ENCODE results near the gene DDIT3.
"Not testable (repeated sequence)": the region's sequence is repeated elsewhere in the genome, so short reads cannot be mapped to it uniquely, and the experiment has no call there.

Gene DDIT3

DNA sequence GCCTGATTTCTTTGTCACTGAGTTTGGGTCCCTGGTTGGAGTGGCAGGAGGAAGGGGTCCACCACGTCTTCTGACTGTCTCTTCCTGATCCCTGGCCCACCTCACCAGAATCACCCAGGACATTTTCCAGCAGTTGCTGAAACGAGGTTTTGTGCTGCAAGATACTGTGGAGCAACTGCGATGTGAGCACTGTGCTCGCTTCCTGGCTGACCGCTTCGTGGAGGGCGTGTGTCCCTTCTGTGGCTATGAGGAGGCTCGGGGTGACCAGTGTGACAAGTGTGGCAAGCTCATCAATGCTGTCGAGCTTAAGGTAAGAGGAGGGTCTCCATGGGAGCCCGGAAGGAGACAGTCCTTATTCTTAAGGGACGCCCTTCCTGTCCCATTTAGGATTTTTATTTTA is 20.1 kb downstream of the DDIT3 start:
- Mint-ChIP-seq H3K36me3 (ENCODE audit: low read depth) (peaks cover 86% of the 10 kb centered on the region), H3K9me3 (no peaks in the 10 kb centered on the region), H3K4me3 (no peak overlapping the region), H3K4me1 (no peaks in the 10 kb centered on the region), H3K27ac (no peak overlapping the region), H3K27me3 (ENCODE audit: low read depth, poor library complexity) (no peaks in the 10 kb centered on the region)
- DNase-seq, result no peak
- TF ChIP-seq CTCF (IDR thresholded peaks at IDR 0.05), result no peak

- no peaks in the 10 kb centered on the region for H3K4me1 Mint-ChIP-seq
Measured at GRCh38 chr12:57498571-57498970, 21.7 kb downstream of the DDIT3 start.

DNA sequence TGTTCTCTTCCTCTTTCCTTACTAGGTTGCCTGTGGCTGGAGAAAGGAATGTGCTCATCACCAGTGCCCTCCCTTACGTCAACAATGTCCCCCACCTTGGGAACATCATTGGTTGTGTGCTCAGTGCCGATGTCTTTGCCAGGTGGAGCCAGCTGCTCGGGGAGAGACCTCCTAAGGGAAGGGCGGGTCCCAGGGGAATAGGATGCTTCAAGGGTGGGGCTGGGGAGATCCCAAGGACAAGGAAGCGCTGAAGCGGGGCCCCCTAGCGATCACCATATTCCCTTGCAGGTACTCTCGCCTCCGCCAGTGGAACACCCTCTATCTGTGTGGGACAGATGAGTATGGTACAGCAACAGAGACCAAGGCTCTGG is 22.2 kb downstream of the DDIT3 start:
- Mint-ChIP-seq H3K27me3 (ENCODE audit: low read depth, poor library complexity) (no peaks in the 10 kb centered on the region), H3K4me3 (no peak overlapping the region), H3K9me3 (no peaks in the 10 kb centered on the region), H3K36me3 (ENCODE audit: low read depth) (peaks cover 73% of the 10 kb centered on the region), H3K4me1 (no peaks in the 10 kb centered on the region), H3K27ac (peak overlapping the region; percentile 45)
- DNase-seq, result no peak
- TF ChIP-seq CTCF (IDR thresholded peaks at IDR 0.05), result no peak

More at GRCh38 chr12:57498571-57498970, 21.7 kb downstream of the DDIT3 start:
- H3K4me3 Mint-ChIP-seq, result no peak overlapping the region
- H3K27me3 Mint-ChIP-seq (ENCODE audit: low read depth, poor library complexity), result no peaks in the 10 kb centered on the region
- DNase-seq, result no peak
- H3K27ac Mint-ChIP-seq, result no peak overlapping the region
- H3K36me3 Mint-ChIP-seq (ENCODE audit: low read depth), result peaks cover 78% of the 10 kb centered on the region
- TF ChIP-seq CTCF (IDR thresholded peaks at IDR 0.05), result no peak
- H3K9me3 Mint-ChIP-seq, result no peaks in the 10 kb centered on the region

GRCh38 chr12:57497223-57498131 is 22.8 kb downstream of the DDIT3 start:
- TF ChIP-seq CTCF (IDR thresholded peaks at IDR 0.05), result no peak
- H3K9me3 Mint-ChIP-seq, result no peaks in the 10 kb centered on the region
- DNase-seq, result no peak
- H3K36me3 Mint-ChIP-seq (ENCODE audit: low read depth), result peaks cover 74% of the 10 kb centered on the region
- H3K27ac Mint-ChIP-seq, result peak overlapping the region; percentile 89
- H3K4me1 Mint-ChIP-seq, result no peaks in the 10 kb centered on the region
- no peaks in the 10 kb centered on the region for H3K27me3 Mint-ChIP-seq (ENCODE audit: low read depth, poor library complexity)
- no peak overlapping the region for H3K4me3 Mint-ChIP-seq

DNA sequence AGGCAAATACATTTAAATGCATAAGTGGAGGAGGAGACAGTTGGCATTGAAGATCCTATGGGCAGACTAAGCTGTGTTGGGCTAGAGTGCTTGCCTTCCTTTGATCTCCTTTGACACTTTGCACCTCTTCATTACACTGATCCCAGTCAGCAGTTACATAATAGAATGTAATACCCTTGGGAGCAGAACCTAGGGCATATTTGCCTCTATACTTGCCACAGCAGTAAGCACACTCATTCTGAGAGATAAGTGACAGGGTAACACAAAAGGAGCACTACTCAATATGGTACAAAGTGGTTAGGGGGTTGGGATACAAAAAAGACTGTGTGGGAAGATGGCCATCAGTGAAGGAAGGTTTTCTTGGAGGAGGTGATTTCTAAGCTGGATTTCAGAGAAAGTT is 23.5 kb downstream of the DDIT3 start:
- Mint-ChIP-seq H3K27ac (no peak overlapping the region), H3K36me3 (ENCODE audit: low read depth) (peaks cover 71% of the 10 kb centered on the region), H3K27me3 (ENCODE audit: low read depth, poor library complexity) (no peaks in the 10 kb centered on the region), H3K4me1 (no peaks in the 10 kb centered on the region), H3K9me3 (no peaks in the 10 kb centered on the region), H3K4me3 (no peak overlapping the region)
- DNase-seq, result no peak
- TF ChIP-seq CTCF (IDR thresholded peaks at IDR 0.05), result no peak

DNA sequence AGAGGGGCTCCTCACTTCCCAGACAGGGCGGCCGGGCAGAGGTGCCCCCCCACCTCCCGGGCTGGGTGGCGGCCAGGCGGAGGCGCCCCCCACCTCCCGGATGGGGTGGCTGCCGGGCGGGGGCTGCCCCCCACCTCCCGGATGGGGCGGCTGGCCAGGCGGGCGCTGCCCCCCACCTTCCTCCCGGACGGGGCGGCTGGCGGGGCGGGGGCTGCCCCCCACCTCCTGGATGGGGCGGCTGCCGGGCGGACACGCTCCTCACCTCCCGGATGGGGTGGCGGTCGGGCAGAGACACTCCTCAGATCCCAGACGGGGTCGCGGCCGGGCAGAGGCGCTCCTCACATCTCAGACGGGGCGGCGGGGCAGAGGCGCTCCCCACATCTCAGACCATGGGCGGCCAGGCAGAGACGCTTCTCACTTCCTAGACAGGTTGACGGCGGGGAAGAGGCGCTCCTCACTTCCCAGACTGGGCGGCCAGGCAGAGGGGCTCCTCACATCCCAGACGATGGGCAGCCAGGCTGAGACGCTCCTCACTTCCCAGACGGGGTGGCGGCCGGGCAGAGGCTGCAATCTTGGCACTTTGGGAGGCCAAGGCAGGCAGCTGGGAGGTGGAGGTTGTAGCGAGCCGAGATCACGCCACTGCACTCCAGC is 25.1 kb downstream of the DDIT3 start:
- peaks cover 69% of the 10 kb centered on the region for H3K36me3 Mint-ChIP-seq (ENCODE audit: low read depth)
- H3K4me3 Mint-ChIP-seq; DNase-seq; H3K27ac Mint-ChIP-seq; H3K4me1 Mint-ChIP-seq; H3K27me3 Mint-ChIP-seq (ENCODE audit: low read depth, poor library complexity); H3K9me3 Mint-ChIP-seq: not testable (repeated sequence)

All from nephron progenitor cell (in vitro differentiated cells).